GM19193 (cell line): Measurements from ENCODE around the gene FST.

Source experiments
- POLR2A ChIP-seq: IDR thresholded peaks from 4 replicates; pipeline ENCODE4 v1.6.1; 2011; ENCODE audit not compliant: insufficient read depth, insufficient read length; ENCODE audit errors: extremely low read depth

FST gene

GRCh38 chr5:53469946-53470687 is 10.3 kb upstream of the FST start:
- TF ChIP-seq POLR2A: no peak

- no peak for TF ChIP-seq POLR2A
These were observed 8.2 kb upstream of the FST start for GRCh38 chr5:53472279-53472678.

DNA sequence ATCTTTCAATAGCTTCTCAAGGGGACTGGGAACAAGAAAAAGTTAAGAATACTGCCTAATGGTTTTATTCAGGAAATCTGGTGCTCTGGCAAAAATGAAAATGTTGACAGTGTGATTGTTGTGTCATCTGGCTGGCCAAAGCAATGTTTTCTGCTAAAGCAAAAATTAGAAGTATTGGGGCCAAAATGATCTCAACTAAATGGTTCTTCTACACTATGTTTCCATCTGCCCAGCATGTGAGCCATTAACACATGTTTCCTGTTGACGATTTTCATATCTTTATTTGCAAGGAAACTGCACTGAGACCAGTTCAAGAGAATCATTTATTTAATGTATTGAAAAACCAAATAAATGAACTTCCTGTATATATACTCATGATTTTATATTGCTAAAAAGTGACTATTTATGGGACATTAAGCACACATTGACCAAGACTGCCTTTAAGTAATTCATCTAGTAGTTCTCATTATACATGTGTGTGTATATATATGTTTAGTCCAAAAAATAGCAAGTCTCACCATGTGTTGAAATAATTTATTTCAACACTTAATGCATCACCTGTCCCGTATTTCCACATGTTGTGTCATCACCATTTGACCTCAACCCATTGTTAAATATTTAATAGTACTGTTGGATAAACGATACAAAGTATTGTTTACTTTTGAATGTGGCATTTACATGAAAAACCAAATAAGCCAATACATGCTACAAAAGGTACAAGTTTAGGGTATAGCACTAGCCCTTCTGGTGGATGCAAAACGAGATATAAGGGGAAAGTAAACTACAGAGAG is 7.5 kb upstream of the FST start:
- no peak for TF ChIP-seq POLR2A

DNA sequence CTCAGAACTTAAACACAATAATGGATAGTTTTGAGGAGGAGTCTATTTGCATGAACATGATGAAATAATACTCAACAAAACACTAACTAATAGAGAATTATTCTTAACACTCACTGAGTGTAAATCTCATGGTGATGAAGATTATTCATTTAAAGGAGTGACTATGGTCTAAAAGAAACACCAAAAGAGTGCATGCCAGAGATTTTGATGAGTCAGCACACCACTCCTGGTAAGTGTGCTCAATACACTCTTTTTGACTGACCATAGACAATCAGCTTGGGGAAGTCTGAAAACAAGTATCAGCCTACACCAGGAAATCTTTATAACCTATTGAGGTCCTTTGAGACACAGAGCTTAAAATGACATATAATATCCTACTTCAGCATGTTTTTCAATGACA is 6.8 kb upstream of the FST start:
- TF ChIP-seq POLR2A: no peak

DNA sequence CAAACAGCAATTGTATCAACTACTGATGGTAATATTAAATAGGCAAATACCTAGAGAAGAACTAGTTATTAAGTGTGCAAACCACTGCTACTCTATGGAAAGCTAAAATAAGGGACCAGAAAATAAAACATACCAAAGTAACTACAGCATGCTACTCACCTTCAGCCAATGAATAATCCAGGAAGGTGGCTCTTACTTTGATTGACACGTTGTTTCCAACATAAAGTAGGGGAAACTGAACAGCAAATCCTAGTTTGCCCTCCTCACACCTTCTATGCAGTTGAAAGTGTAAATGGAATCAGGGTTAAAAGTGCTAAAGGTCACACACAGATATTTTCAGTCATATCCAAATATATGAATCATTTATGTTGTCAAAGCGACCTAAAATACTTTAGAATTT is 5.1 kb upstream of the FST start:
- TF ChIP-seq POLR2A: no peak

DNA sequence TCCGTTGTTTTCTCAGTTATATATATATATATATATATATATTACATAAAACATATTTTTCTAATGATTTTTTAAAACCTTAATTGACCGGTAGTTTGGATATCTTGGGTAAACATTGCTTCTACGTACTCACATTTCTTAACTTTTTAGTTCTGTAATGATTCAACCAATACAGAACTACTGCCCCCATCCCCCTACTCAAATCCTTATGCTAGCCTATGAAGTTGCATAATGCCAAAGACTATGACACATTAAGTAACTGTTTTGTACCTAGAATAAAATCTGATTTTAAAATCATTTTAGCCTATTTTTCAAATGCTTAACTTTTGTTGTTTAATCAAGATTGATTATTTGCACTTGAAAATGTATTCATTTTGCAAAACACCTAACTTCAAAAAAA is 4.4 kb upstream of the FST start:
- no peak for TF ChIP-seq POLR2A

DNA sequence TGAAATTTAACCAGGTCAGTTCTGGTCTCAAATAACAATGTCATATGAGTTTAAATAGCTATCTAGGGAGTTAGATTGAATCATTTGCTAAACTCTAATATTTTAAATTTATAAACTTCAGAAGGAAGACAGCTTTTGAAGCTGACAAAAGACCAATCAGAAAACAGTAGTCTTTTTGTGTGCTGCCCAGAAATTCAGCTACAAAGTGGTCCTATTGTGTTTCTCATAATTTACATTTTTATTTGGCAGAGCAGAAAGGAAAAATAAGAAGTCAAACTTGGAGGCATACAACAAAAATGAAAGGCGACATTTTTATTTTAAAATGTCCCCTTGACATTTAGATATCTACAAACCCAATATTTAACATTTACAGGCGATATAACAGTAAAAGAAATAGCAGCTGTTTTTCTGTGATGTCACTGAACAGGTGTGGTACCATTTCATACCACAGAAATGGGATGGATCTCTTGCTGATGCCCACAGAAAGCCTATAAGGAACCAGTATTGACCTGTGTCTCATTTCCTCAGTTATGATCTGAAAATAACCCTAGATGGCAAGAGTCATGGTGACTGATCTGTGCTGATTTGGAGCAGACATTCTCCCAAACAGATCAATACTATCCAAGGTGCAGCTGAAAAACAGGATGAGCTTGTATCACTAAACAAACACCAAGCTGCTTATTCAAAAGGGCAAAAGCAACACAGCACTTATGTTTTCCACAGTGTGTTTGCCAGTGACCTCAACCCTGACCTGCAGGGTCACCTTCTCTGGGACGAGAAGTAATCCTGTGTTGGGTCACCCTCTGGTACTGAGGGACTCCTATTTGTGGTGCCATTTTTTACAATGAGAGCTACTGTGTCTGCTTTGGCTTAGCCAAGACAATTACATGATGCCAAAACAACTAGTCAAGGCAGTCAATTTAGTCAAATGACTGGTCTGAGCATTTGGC is 3.6 kb upstream of the FST start:
- no peak for TF ChIP-seq POLR2A

DNA sequence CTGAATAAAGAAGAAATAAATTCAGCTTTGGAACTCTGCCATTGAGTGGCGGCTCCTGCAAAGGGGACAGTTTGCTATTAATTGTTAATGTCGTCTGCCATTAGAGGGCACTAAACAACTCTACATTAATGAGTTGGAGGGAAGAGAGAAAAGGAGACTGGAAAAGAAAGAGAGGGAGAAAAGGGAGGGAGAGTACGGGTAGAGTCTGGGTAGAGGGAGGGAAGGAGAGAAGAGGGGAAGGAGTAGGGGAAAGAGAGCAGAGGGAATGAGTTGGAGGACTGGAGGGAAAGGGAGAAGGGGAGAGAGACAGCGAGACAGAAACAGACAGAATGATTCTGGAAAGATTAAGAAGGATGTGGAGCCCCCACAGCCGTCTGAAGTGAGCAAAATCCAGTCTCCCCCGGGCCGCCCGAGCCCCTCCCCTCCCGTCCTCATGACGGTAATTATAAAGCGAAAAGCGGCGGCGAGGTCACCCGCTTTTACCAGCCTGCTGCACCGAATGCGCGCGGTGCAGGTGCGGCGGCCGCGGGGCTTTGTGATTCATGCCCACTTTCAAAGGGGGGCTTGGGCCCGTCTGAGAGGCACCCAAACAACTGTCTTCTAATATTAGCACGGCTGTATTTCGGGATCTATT is 1.9 kb upstream of the FST start:
- TF ChIP-seq POLR2A: no peak

- TF ChIP-seq POLR2A: no peak
These were observed 1.3 kb upstream of the FST start for GRCh38 chr5:53479045-53479589.

DNA sequence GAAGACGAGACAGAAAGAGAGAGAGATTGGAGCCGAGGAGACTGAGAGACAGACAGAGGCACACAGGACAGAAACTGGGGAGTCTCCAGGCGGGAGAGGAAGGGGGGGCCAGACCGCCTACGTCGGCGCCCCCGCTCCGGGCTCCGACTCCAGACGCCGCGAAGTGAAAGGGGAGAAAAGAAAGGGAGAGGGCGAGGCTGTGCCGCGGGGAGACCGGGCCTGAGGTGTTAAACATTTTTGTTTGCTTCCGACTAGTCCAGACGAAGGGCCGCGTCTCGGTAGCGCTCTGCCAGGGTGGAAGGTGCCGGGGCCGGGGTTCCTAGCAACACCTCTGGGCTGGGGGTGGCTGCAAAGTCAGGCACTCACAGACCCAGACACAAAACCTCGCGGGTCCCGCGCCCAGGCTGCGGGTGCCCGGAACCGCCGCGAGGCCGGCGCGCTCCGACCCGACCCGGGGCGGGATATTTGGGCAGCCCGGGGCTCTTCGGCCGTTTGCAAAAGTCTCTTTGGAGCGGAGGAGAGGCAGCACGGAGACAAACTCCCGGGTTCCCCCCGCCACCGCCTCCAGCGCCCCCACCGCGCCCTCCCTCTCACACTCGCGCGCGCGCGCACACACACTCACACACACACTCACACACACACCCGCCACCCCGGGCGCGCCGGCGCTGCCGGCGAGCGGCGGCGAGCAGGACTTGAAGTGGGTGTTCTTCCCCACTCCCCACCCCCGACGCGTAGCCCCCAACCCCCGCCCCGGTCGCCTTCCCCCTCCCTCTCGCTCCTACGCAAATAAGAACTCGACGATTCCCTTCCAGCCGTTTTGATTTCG is 626 bp upstream of the FST start:
- no peak for TF ChIP-seq POLR2A

GRCh38 chr5:53481159-53481886 is 894 bp downstream of the FST start:
- no peak for TF ChIP-seq POLR2A

DNA sequence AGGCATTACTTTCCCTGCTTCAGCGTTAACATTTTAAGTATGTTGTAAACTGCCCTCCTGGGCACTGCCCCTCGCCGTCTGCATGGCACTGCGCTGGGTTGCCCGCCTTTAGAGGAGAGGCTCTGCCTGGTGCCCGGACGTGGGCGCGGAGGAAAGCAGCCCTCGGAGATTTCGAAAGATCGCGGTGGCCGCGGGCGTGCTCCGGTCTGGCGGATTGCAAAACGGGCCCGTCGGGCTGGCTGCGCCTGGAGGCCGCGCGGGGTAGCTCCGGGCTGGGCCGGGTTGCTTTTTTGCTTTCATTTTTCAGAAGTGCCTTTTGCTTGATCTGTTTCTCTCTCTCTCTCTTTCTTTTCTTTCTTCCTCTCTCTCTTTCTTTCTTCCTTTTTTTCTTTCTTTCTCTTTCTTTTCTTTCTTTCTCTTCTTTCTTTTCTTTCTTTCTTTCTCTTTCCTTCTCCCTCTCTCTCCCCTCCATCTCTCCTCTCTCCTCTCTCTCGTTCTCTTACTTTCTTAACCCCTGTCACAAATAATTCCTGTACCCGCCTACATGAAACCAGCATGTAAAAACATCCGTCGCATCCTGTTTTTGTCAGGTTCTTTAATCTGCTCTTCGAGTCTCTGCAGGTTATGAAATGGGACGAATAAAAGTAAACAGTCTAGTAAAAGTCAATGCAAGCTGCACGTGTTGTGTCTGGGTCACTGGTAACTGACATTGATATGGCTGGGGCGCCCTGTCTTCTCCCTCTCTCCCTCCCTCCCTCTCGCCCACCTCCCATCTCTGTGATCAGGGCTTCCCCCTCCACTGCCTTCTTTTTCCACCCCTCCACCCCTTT is 1.7 kb downstream of the FST start:
- no peak for TF ChIP-seq POLR2A

DNA sequence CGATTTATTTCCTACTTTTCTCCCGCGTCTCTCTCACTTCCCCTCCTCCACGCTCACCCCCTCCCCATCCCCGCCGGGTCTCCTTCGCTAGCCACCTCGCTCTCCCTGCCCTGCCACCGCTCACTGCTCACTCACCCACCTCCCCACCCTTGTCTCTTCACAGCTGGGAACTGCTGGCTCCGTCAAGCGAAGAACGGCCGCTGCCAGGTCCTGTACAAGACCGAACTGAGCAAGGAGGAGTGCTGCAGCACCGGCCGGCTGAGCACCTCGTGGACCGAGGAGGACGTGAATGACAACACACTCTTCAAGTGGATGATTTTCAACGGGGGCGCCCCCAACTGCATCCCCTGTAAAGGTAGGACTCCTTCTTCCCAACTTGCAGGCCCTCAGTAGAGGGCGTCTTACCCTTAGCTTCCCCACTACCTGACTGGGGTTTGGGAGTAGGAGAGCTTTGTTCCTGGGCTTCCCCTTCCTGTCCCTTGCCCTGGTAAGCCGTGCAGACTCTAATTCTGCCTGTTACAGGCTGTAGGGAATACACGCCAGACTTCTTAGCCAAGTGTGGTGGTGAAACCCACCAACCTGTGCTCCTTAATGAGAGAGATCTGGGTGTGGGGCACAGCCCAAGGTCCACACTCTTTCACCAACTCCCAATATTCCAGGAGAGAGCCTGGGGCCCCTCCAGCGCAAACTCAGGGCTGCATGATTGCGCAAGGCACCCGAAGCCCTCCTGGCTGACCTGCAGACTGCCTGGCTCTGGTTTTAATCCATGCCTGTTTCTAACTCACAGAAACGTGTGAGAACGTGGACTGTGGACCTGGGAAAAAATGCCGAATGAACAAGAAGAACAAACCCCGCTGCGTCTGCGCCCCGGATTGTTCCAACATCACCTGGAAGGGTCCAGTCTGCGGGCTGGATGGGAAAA is 2.5 kb downstream of the FST start:
- TF ChIP-seq POLR2A: no peak
